OCI-LY7 (cell line): ENCODE data around the gene NAA25. TPM values are rescaled to one million over a fixed set of nuclear protein-coding genes. Genes with fewer than 3 reads are reported as not detected.
"Not testable (repeated sequence)": the region's sequence is repeated elsewhere in the genome, so short reads cannot be mapped to it uniquely, and the experiment has no call there.

Source experiments
- BruUV-seq: library from RNA; stranded (reverse); fragments of 400-500 nt; replicated peaks from 2 replicates; lab custom pipeline; 2021; lab: Mats Ljungman, UMichigan
- CTCF ChIA-PET: fragments of 300-600 bp; sonication (Branson Sonifier 250); formaldehyde crosslinking; loops from one replicate; lab custom pipeline; 2022; ENCODE audit warnings: antibody characterized with exemption; ENCODE audit not compliant: unreplicated experiment; lab: Charles Lee
- POLR2A ChIA-PET: fragments of 300-600 bp; sonication (Branson Sonifier 250); formaldehyde crosslinking; loops from one replicate; lab custom pipeline; 2022; ENCODE audit warnings: antibody characterized with exemption; lab: Charles Lee
- DNase-seq: peaks from one replicate; pipeline ENCODE4 v3.0.0-alpha.2; 2015; ENCODE audit warnings: low spot score
- H2AFZ ChIP-seq: fragments of 200-600 bp; sonication (generic), shearing (Covaris generic); 2 replicates; pipeline ENCODE4 v1.6.1; 2014; ENCODE audit warnings: mild to moderate bottlenecking, antibody characterized with exemption, low read length, moderate library complexity
- H3K27ac ChIP-seq: fragments of 200-600 bp; sonication (generic); 2 replicates; pipeline ENCODE4 v1.5.1; 2014; ENCODE audit warnings: mixed run types, low read depth, mild to moderate bottlenecking, moderate library complexity, low read length, inconsistent platforms; ENCODE audit not compliant: poor library complexity, severe bottlenecking
- H3K36me3 ChIP-seq: fragments of 200-600 bp; sonication (generic); 2 replicates; pipeline ENCODE4 v1.6.1; 2014; ENCODE audit warnings: mild to moderate bottlenecking, antibody characterized with exemption, low read length, moderate library complexity, mixed read lengths; ENCODE audit not compliant: insufficient read depth
- H3K4me1 ChIP-seq: fragments of 200-600 bp; sonication (generic); 2 replicates; pipeline ENCODE4 v1.5.1; 2014; ENCODE audit warnings: mild to moderate bottlenecking, low read length; ENCODE audit not compliant: insufficient read depth, poor library complexity, severe bottlenecking
- H3K4me2 ChIP-seq: fragments of 200-600 bp; sonication (generic); 2 replicates; pipeline ENCODE4 v1.6.1; 2014; ENCODE audit warnings: mild to moderate bottlenecking, low read length
- H3K4me3 ChIP-seq: fragments of 200-600 bp; sonication (generic); 2 replicates; pipeline ENCODE4 v1.5.1; 2014; ENCODE audit warnings: mild to moderate bottlenecking, low read depth, low read length; ENCODE audit not compliant: poor library complexity, severe bottlenecking
- H3K79me2 ChIP-seq: fragments of 200-600 bp; sonication (generic); 2 replicates; pipeline ENCODE4 v1.6.1; 2016; ENCODE audit warnings: low read depth, mild to moderate bottlenecking, low read length, moderate library complexity, mixed read lengths; ENCODE audit not compliant: insufficient read depth
- H3K9me2 ChIP-seq: fragments of 200-600 bp; sonication (generic); 2 replicates; pipeline ENCODE4 v1.6.1; 2016; ENCODE audit warnings: mild to moderate bottlenecking, low read length, mixed read lengths; ENCODE audit not compliant: insufficient read depth
- H3K9me3 ChIP-seq: fragments of 200-600 bp; sonication (generic); 2 replicates; pipeline ENCODE4 v1.6.1; 2014; ENCODE audit warnings: mild to moderate bottlenecking, mixed run types, low read length, mixed read lengths
- H4K20me1 ChIP-seq: fragments of 200-600 bp; sonication (generic); 2 replicates; pipeline ENCODE4 v1.6.1; 2014; ENCODE audit warnings: mild to moderate bottlenecking, antibody characterized with exemption, low read length, moderate library complexity, mixed read lengths; ENCODE audit not compliant: insufficient read depth
- EZH2phosphoT487 ChIP-seq: fragments of 200-600 bp; sonication (generic); IDR thresholded peaks from 2 replicates; pipeline ENCODE4 v1.6.1; 2018; ENCODE audit warnings: low read depth, borderline replicate concordance, mild to moderate bottlenecking, mixed run types, antibody characterized with exemption, low read length, moderate library complexity, mixed read lengths
- intact Hi-C: fragments of 100-400 bp; cut with micrococcal nuclease; formaldehyde crosslinking; loops from one replicate; pipeline ENCODE4 v1.10.0; 2022; ENCODE audit not compliant: unreplicated experiment
- total RNA-seq, 2 experiments: library from RNA; depleted of rRNA in 1 of 2; stranded (reverse); fragments of >200 nt in 1 of 2; shearing (Covaris generic) in 1 of 2; gene quantifications; 2 replicates each; pipeline ENCODE4 v1.2.3, GENCODE V29; 2014 to 2022
- TF ChIP-seq, protein P1 (sequence below): fragments of 200-600 bp; sonication (generic); conservative IDR thresholded peaks from 2 replicates; pipeline ENCODE4 v1.5.1; 2014; ENCODE audit warnings: mild to moderate bottlenecking, antibody characterized with exemption, low read length, moderate library complexity, mixed read lengths

Gene NAA25
- total RNA-seq, 2 experiments from 2014 or later, result 27.4 to 50.3 TPM

DNA sequence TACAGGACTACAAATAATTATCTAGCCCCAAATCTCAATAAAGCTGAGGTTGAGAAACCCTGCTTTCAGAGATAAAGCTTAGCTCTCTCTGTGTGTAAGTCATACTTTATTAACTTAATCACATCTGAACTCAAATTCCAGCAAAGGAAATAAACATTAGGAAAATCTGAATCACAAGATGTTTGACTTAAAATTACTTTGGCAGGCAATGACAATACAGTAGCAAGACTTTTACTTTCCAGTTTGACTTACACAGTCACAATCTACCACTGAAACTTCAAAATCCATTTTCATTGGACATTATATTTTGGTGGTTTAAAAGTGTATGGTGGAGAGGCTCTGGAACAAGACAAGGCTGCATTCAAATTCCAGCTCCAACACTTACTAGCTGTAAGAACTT, 107.0 kb downstream of the NAA25 start:
- H3K79me2 ChIP-seq, result no peaks in the 10 kb centered on the region
- H3K27ac ChIP-seq, result no peak overlapping the region
- DNase-seq, result no peak
- no peaks in the 10 kb centered on the region for H3K9me3 ChIP-seq
- H3K4me3 ChIP-seq, result no peak overlapping the region
- H3K9me2 ChIP-seq, result no peaks in the 10 kb centered on the region
- POLR2A ChIA-PET, result interaction anchor here (0.5 to 2.7 kb wide), 2 partner anchors 12 to 109 kb away, joined by 3 to 23 read pairs; partner anchors contain the start of genes ERP29 and TMEM116
- no TSS peak for BruUV-seq
- H3K36me3 ChIP-seq, result no peaks in the 10 kb centered on the region; the same call in 1 of the 2 replicates
- intact Hi-C loops, result no loop called here
- no peak overlapping the region for H3K4me2 ChIP-seq
- no peak overlapping the region for H2AFZ ChIP-seq
- no peaks in the 10 kb centered on the region for H3K4me1 ChIP-seq
- TF ChIP-seq, protein P1, sequence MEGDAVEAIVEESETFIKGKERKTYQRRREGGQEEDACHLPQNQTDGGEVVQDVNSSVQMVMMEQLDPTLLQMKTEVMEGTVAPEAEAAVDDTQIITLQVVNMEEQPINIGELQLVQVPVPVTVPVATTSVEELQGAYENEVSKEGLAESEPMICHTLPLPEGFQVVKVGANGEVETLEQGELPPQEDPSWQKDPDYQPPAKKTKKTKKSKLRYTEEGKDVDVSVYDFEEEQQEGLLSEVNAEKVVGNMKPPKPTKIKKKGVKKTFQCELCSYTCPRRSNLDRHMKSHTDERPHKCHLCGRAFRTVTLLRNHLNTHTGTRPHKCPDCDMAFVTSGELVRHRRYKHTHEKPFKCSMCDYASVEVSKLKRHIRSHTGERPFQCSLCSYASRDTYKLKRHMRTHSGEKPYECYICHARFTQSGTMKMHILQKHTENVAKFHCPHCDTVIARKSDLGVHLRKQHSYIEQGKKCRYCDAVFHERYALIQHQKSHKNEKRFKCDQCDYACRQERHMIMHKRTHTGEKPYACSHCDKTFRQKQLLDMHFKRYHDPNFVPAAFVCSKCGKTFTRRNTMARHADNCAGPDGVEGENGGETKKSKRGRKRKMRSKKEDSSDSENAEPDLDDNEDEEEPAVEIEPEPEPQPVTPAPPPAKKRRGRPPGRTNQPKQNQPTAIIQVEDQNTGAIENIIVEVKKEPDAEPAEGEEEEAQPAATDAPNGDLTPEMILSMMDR, result no peak
- TF ChIP-seq EZH2phosphoT487, result no peak
- no peaks in the 10 kb centered on the region for H4K20me1 ChIP-seq
- CTCF ChIA-PET, result no interaction called here

DNA sequence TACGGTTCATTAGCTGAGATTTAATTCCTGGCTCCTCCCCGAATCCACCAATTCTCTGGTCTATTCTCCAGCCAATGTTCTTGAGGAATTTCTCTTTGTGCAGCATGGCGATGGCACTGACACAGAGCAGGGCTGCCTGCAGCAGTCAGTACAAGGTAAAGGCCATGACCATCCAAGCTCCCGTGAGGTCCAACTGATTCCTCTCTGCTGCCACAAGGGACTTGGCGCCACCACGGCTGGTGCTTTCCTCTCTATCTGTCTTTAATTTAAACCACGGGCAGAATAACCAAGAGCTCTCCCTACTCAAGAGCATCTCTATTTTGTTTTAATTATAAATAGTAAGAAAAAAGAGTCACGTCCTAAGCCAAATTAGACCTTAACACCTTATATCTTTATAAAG, 107.8 kb downstream of the NAA25 start:
- Histone ChIP-seq H3K9me2 (no peaks in the 10 kb centered on the region), H3K9me3 (no peaks in the 10 kb centered on the region), H2AFZ (no peak overlapping the region), H3K27ac (no peak overlapping the region), H4K20me1 (peaks cover 6% of the 10 kb centered on the region; the same call in 1 of the 2 replicates), H3K4me2 (no peak overlapping the region), H3K4me1 (no peaks in the 10 kb centered on the region), H3K79me2 (no peaks in the 10 kb centered on the region), H3K36me3 (no peaks in the 10 kb centered on the region; the same call in 1 of the 2 replicates), H3K4me3 (no peak overlapping the region)
- POLR2A ChIA-PET, result interaction anchor here (0.5 to 2.7 kb wide), 4 partner anchors 12 to 226 kb away, joined by 3 to 23 read pairs (median 4); partner anchors contain the start of genes ERP29 and TMEM116
- CTCF ChIA-PET, result no interaction called here
- no peak for TF ChIP-seq EZH2phosphoT487
- TF ChIP-seq, protein P1, result no peak
- no TSS peak for BruUV-seq
- no peak for DNase-seq
- intact Hi-C loops, result no loop called here

DNA sequence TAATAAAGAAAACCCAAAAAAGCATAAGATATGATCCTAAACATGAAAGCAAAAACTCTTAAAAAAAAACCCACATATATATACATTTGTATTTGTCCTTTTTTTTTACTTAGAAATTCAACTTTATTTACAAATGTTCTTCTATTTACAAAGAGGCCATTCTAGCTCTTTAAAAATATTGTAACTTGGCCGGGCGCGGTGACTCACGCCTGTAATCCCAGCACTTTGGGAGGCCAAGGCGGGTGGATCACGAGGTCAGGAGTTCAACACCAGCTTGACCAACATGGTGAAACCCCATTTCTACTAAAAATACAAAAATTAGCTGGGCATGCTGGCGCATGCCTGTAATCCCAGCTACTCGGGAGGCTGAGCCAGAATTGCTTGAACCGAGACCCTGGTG, 109.5 kb downstream of the NAA25 start:
- H3K9me2 ChIP-seq, H3K9me3 ChIP-seq, H3K27ac ChIP-seq, H2AFZ ChIP-seq, H3K4me2 ChIP-seq, POLR2A ChIA-PET, H3K79me2 ChIP-seq, CTCF ChIA-PET, DNase-seq, H4K20me1 ChIP-seq, BruUV-seq, H3K4me3 ChIP-seq, intact Hi-C loops, H3K36me3 ChIP-seq: not testable (repeated sequence)
- H3K4me1 ChIP-seq, result peaks cover 13% of the 10 kb centered on the region
